GM18511 (cell line): Measurements from ENCODE around the gene SCIN.

Source experiments
- ATAC-seq: cut with Tn5 transposase; IDR thresholded peaks from one replicate; pipeline ENCODE4 v1.9.1; 2021; ENCODE audit warnings: mild to moderate bottlenecking, moderate library complexity; ENCODE audit not compliant: unreplicated experiment

The SCIN gene

GRCh38 chr7:12609561-12609960 is 39.0 kb downstream of the SCIN start:
- no peak for ATAC-seq

- no peak for ATAC-seq
Measured at GRCh38 chr7:12610899-12611298, 40.4 kb downstream of the SCIN start.

- ATAC-seq, result no peak
Measured at GRCh38 chr7:12612622-12613021, 42.1 kb downstream of the SCIN start.

- ATAC-seq, result no peak
Measured at GRCh38 chr7:12619461-12620069, 49.0 kb downstream of the SCIN start.

- no peak for ATAC-seq
Measured at GRCh38 chr7:12620371-12620770, 49.9 kb downstream of the SCIN start.

GRCh38 chr7:12623223-12623622 is 52.7 kb downstream of the SCIN start:
- ATAC-seq, result no peak

GRCh38 chr7:12623885-12624498 is 53.5 kb downstream of the SCIN start:
- ATAC-seq, result peak; percentile 65

GRCh38 chr7:12625836-12626235 is 55.3 kb downstream of the SCIN start:
- ATAC-seq, result no peak

GRCh38 chr7:12629816-12630512 is 59.4 kb downstream of the SCIN start:
- no peak for ATAC-seq

GRCh38 chr7:12630513-12630819 is 59.9 kb downstream of the SCIN start:
- ATAC-seq, result no peak

GRCh38 chr7:12633582-12633981 is 63.1 kb downstream of the SCIN start:
- ATAC-seq, result no peak

GRCh38 chr7:12635830-12636229 is 65.3 kb downstream of the SCIN start:
- ATAC-seq, result peak; percentile 75

- no peak for ATAC-seq
Measured at GRCh38 chr7:12637328-12637727, 66.8 kb downstream of the SCIN start.

- peak; percentile 67 for ATAC-seq
Measured at GRCh38 chr7:12637819-12638592, 67.5 kb downstream of the SCIN start.

- ATAC-seq, result peak; percentile 44
Measured at GRCh38 chr7:12638851-12639456, 68.4 kb downstream of the SCIN start.

- ATAC-seq, result no peak
Measured at GRCh38 chr7:12640299-12641096, 70.0 kb downstream of the SCIN start.

- ATAC-seq, result no peak
Measured at GRCh38 chr7:12641196-12641595, 70.7 kb downstream of the SCIN start.

GRCh38 chr7:12642508-12642907 is 72.0 kb downstream of the SCIN start:
- ATAC-seq, result no peak

- ATAC-seq, result no peak
Measured at GRCh38 chr7:12643001-12643643, 72.6 kb downstream of the SCIN start.

- ATAC-seq, result peak; percentile 62
Measured at GRCh38 chr7:12643644-12644043, 73.1 kb downstream of the SCIN start.
